Activated CD4-positive, alpha-beta T cell treated with anti-CD3 and anti-CD28 coated beads, Interleukin-10, Interleukin-2, amounts not matched to agents 100 ng/mL and 50 ng/mL, durations not matched to agents 16 hours and 8 hours (primary cell): ENCODE results near the gene RNASEL.
A peak's percentile ranks its signal among the peaks of the same experiment; 100 is the strongest.

Experiments used
- DNase-seq: peaks from one replicate; pipeline ENCODE4 v3.0.0-alpha.2; 2020

Gene RNASEL

DNA sequence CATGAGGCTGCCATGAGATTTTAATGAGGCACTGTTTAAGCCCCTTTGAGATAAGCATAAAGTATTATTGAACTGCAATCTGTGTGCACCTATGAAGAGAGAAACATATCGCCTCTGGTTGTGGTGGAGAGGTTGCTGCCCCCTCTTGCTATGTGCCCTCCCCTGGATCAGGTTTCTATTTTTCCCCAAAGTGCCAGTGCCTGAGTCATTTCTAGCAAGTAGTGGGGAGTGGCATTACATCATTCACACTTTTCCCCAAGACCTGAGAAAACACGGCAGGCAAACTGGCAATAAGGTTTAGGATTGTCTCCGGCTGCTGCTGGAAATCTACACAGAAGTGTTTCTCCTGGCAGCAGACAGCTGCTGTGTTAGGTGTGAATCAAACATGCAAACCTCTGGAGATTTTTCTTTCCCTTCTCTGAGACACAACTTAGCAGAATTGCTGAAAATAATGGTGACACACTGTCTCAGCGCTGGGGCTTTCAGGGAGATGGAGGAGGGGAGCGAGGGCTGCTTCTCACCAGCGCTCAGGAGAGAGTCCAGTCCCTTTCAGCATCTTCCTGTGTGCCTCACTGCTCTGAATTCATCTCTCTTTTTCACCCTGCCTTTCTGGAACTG is 28.8 kb upstream of the RNASEL start:
- peak; percentile 49 for DNase-seq

DNA sequence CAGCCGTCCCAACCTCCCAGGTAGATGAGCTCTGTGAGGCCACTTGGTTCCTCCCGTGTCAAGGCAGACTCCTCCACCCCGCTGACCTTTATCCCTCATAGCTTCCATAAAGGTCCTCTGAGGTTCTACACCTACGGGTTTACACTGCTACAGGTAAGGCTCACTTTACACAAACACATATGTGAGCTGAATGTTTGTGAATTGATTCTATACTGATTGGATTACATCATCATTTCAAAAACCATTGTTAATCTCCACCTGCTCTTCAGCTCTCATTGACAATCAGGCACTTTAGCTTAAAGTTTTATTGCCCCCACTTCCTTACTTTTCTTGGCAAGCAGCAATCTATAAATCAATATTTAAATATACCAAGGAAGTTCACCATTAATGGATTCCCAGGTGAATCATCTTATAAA is 28.0 kb upstream of the RNASEL start:
- DNase-seq = no peak

DNA sequence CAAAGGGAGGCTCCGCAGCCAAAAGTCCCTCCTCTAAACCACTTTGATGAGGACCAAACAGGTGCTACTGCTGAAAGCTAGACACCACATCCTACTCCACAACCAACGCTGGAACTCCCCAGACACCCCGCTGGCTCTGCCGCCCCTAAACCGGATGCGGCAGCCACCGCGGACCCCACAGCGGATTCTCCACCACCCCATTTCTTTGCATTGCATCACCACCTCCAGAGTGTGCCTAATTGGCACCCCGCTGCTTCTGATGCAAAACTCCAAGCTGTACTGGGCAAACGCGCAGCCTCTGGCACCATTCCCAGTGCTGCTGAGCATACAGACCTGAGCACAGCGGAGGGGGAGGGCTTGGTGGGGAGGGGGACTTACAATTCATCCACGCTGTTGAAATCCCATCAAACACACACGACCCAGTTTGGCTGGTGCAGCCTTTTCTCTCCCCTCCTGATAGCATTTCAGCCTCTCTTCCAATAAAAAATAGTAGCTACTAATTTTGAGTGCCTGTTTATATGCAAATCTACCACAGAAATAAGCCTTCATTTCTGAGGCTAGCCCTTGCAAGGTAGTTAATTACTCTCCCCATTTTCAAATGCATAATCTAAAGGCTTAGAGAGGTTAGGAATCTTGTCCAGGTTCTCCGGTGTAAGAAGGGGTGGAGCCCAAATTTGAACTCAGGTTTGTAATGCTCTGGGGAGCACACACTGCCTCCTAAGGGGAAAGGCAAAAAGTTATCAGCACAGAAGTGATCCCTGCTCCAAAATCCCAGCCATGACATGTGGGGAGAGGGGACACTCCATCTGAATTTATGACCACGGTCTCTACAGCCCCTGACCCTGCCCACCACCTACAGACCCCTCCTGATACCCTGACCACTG is 27.3 kb upstream of the RNASEL start:
- peak; percentile 94 for DNase-seq

DNA sequence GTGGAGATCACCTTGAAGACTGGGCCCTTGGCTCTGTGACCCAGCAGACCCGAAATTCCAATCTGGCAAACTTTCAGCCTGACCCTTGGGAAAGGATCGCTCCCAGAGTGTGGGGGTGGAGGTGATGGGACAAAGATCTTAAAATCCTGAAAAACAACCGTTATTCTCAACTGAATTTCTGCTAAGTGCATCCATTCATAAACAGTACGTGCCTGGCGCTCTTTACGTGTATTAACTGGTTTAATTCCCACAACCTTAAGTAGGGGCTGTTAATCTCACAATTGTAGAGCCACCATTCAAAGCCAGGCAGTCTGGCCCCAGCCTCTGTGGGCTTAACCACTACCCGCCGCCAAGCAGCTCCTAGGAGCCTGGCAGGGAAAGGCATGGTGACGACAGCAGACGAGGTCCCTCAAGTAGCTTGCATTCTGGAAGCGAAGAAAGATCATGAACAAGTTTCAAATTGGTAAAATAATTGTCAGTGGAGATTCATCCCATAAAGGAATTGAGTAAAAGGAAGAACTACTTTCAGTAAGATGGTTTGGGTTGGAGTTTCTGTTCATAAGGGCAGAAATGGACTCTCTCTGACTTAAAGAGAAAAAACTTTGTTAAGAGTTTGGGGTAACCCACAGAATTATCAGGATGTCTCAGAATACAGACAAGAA is 26.5 kb upstream of the RNASEL start:
- DNase-seq = no peak

DNA sequence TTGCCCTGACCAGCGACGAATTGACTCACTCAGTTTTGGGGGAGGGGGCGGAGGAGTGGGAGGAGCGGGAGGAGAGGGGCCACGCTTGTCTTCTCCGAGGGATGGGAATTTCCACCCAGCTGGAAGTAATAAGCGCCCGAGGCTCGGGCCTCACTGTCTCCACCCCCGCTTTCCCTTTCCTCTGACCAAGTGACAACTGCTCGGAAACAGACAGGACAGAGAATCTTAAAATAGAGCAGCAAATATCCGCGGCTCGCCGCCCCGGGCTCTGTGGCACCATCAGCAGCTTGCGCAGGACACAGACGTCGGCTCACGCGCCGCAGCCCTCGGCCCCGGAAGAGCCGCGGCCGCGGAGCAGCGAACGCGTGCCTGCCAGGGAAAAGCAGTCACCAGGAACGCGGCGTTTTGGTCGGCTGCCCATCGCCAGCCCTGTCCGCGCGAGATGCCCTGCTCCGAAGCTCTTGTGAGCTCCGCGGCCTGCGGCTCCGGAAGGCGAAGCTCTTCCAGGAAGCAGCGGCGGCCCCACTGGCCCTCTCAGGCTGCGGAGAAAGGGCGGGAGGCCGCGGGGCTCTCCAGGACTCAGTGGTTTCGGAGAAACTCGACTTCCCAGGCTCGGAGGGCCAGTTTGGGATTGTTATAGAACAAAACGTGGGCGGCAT is 25.9 kb upstream of the RNASEL start:
- DNase-seq = peak; percentile 63

DNA sequence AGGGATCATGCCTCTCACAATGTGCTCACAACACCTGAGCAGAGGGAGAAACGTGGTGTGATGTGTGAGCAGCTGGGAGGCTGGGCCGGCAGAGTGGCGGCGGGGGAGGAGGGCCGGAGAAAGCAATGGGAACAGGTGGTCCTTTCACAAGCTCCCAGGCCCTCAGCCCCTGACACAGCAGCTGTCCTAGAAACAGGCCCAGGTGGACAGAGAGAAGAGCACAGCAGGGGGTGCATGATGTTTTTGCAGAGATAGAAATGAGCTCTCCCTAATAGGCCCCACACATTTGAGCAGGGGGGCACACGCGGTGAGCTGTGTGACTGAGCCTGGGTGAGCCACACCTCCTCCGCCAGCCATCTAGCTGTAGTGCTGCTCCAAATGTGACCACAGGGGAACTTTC is 22.7 kb upstream of the RNASEL start:
- DNase-seq = no peak

DNA sequence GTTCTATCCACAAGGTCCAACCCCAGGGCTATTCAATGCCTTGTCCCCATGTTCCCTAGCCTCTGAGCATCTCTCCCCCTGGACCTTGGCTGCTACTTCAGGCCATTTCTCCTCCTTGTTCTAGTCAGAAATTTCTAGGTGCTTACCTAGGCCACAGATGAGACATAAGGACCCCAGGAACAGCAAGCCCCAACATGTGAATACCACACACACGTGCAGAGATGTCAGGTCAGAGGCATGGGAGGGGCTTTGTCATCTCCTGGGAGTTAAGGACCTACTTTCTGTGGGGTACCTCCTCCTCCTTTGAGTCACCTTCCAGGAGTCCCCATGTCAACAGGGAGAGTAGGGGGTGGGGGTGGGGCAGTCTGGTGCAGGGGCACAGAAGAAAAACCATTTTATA is 22.3 kb upstream of the RNASEL start:
- no peak for DNase-seq

DNA sequence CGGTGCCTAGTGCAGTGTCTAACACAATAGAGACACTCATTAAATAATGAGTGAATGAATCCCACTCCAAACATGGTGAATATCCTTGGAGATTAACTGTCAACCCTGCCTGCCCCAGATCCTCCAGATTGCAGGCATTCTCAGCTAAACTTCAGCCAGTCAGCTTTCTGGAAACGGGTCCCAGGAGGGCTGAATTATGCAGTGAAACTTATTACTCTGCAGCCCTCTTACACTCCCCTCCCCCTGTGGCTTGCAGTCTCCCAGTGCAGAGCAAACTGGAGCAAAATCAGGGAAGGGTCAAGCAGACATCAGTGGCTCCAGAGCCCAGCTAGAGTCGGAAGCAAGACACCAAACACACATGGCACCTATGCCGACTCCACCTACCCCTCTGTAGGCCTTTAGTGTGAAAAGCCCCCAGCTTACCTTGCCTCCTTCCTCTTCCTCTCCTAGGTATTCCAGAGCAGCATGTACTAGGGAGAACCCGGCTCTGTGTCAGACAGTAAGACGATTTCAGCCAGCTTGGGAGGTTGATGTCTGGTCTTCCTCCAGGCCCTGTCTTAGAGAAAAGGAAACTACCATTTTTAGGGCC is 21.6 kb upstream of the RNASEL start:
- no peak for DNase-seq

DNA sequence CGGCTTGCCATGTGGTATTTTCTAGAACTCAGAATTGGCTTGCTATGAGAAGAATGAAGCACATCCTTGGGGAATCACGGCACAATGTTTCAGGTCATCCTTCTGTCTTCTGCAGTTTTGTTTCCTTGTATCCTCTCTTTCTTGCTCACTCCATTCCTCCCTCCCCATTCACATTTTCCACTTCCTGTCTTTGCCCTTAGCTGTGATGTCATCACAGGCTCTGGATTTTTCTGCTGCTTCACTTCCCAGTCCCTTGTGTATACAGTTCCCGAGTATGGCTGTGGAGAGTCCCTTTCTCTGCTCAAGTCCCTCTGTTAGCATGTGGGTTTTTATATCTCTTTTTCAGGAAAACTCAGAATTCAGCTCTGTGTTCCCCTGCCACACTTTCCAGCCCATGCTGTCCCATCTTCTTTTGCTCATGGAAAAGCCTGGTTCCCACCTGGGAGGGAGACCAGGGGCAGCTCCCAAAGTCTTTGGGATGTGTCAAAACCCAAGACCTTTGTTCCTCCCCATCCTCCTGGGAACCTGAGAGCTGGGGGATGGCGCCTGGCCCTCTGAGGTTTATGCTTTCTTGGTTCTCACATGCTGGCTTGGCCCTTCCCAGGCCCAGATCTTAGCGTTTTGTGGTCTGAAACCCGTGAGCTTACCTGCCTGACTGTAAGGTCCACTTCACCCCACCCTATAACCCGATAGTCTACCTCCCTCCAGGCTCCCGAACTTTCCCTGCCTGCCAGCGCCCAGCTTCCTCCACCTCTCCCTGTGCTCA is 20.0 kb upstream of the RNASEL start:
- DNase-seq = no peak

DNA sequence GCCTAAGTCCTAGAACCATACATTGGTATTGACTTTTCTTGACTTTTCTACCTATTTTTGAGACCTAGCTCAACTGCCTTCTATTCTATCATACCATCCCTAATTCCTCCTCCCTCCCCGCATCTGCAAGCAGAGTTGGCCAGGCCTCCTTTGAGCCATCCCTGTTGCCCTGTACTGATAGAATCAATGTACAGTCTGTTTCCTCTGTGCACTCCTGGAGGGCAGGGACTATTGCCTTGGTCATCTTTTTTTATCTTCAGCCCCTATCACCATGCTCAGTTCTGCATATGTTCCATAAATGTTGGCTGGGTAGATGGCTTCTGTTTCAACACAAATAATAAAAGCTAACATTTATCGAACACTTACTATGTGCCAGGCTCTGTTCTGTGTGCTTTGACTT is 19.2 kb upstream of the RNASEL start:
- DNase-seq = no peak

DNA sequence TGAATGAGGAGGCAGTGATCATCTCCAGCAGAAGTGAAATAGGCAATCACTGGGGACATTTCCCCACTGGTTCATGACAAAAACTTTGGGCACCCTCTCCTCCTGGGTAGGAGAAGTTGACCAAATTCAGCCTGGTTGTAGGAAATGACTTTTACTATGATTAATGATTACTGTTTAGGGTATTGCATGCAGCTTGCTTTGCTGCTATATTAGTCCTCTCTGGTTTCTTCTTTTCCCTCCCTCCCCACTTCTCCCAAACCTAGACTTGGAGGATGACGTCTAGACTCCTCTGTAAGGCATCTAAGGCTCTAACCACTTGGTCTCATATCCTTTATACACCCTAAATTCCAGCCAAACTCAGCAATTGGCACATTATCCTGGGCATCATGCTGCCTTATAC is 18.5 kb upstream of the RNASEL start:
- no peak for DNase-seq

DNA sequence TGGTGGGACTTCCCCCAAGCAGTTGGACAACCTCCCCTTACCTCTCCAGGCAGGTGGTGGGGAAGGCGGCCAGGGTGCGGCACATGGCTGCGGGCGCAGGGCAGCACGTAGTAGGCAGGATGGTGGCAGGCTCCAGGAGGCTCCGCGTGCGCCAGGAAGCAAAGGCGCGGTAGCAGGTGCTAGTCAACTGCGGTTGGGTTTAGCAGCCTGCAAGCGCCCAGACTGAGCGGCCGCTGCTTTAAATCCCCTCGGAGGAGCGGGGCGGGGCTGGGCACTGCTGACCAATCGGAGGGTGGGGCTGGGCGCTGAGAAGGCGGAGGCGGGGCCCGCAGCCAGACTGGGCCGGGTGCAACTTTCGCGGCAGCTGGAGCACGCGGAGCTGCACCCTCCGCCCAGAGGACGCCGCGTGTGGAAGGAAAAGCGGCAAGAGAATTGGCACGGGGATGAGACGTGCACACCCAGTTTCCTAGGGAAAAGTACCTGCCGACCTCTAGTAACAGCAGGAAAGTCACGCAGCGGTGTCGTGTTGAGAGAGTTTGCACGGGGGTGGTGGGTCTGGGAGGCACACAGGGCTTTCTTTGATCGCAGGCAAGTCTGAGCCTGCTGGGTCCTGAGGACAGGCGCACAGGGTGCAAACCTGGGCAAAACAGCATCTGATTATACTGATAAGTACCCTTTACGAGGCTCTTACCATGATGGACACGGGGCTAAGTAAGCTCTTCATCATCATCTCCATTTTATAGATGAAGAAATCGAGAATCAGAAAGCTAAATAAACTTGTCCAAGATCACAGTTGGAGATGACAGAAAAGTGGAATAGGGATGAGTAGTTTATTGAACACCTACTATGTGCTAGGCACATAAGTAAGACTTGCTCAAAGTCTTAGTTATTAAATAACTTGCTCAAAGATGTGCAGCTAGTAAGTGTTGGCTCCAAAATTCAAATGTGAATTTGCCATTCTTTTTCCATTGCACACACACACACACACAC is 15.4 kb upstream of the RNASEL start, which contains the start of gene RGS16:
Gene RGS16 (minus strand): TSS at position 215 of the 990 bp plus-strand sequence. CDS start 130 bp downstream, at position 85.
- DNase-seq = peak; percentile 97

DNA sequence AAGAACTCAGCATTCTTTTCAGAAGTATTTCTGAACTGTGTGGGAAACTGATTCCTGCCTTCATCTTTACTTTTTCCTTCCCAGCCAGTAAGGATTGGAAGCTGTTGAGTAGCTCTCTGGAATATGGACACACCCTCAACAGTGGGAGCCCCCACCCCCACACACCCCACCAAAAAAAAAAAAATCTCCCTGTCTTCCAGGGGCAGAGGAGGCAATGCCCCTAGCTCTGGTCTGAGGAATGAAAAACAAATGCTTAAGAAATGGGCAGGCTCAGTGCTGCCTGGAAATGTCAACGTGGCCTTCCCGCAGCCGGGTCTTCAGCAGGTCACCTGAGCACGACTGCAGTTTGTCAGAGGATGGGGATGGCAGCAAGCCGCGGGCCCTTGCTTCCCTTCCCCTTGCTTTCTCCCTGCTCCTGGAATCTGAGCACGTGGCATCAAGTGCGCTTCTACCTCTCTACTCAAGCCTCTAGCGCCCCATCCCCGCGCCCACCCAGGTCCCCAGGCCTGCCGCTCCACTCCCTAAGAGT is 14.7 kb upstream of the RNASEL start:
- DNase-seq = no peak

DNA sequence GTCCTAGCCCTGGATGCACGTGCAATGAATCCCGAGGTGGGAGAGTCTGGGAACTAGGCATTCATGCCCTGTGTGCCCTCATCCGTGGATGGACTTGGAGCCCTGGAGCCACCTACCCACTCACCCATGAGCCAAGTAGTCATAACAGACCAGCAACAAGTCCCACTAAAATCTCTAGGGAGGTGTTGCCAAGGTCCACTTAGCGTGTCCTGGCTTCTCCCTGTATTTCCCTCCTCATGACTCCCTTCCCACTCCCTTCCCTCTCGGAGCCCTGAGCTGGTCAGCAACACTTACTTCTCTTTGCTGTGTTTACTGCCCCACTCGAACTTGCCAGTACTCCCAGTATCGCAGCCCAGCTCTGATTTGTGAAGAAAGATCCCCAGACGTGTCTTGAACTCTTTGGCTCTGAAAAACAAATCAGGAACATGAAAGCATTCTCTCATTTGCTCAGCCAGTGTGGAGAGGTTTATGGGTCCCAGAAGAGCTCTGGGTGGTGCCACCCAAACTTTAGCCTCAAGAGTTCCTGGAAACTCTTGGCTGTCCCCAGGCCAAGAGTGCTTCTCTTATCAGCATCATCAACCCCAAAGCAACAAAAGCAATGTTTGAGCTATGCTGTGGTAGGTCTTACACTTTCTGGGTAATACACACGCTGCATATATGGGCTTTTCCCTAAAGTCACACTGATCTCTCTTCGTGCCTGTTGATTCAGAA is 14.0 kb upstream of the RNASEL start:
- DNase-seq = peak; percentile 73

DNA sequence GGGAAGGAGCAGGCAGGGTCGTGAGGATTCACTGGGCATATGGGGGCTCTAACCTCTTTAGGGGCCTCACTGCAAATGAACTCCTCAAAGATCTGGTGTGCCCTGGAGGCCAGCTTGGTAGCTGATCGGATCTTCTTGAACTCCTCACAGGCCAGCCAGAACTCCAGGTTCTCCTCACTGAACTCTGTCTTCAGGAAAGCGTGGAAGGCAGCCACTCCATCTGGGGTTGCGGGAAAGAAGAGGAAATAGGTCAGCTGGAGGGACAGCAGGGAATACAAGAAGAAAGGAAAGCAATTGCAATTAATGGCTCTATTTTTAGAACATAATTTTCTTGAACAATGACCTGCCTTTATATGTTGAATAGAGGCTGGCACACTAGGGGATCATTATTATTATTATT is 12.9 kb upstream of the RNASEL start:
- no peak for DNase-seq

DNA sequence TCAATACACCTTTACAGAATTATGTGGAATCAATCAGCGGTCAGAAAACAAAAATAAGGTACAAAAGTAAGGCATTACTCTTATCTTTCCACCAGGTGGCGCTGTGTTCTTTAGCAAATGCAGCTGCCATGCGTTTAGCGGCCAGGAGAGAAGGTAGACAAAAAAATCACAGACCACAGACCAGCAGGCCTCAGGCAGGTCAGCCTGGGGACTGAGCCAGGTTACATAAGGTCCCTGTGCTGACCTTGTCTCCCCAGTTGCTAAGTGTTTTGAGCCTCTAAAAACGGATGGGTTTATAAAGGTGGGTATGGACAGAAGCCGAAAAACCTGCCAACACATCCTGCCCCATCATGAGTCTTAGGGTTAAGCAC is 12.3 kb upstream of the RNASEL start:
- peak; percentile 82 for DNase-seq

DNA sequence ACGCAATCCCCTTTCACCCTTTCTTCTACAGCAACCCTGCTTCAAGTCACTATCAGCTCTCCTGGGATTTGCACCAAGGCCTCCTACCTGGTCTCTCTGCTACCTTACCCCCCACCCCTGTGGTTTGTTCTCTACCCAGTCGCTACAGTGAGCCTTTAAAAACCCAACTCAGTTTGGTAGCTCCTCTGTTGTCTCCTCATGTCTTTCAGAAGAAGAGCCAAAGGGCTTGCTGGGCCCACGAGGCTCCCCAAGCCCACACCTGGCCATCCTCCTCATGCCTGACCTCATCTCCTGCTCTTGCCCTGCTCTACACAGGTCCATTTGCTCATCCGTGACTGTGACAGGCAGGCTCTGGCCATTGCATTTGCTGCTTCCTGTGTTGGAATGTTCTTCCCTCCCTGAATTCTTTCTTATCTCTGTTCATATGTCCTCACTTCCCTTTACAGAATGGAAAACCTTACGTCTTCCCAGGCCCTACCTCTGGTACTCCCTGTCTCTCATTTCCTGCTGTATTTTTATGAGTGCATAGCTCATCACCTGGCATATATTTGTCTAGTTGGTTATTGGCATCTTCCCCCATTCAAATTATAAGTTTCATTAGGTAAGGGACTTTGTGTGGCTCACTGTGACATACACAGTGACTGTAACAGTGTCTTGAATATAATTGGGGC is 11.8 kb upstream of the RNASEL start:
- DNase-seq = no peak

DNA sequence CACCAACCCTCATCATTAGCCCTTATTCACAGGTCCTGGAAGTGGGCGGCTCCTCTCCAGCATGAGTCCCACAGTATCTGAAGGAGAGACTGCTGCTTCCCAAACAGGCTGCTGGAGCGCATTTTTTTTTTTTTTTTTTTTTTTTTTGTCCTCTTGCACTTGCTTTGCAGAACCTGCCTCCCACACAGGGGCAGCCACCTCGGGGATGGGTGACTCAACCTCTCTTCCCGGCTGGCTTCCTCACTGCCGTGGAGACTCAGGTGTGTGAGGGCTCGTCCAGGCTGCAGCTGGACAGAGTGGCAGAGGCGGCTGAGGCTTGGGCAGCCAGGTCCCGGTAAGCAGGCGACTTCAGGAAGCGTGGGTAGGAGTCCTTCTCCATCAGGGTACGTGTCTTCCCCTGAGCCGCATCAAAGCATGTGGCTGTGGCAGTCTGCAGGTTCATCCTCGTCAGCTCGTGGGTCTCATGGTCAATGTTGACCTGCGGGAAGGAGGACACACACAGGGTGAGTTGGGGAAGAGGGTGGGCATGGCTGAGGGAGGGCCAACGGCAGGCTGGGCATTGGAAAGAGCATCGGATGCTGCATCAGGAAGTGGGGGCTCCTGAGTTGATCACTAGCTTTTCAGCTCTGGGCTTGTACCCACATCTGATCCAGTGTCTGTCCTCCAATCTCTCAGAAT is 11.1 kb upstream of the RNASEL start:
- DNase-seq = no peak

DNA sequence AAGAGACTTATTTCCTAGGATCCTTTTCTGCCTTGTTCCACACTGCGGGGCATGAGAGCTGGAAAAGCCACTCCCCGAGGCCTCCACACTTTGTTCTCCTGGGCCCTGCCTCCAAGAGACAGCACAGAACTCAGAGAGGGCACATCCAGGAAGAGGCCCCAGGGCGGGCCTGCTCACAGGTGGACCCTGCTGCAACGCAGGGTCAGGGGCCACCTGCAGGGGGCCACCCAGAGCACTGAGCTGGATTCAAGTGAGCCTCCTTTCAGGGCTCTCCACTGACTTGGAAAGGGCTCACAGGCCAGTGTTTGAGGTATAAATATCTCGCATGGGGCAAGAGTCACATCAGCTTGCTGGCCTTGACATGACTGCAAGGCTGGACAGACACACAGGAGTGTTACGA is 10.3 kb upstream of the RNASEL start:
- peak; percentile 27 for DNase-seq
